Activated CD4-positive, alpha-beta T cell treated with anti-CD3 and anti-CD28 coated beads, Interleukin-2, amount 50 U/mL, for 24 hours (primary cell): ENCODE results near the gene ABCC1.
A peak's percentile ranks its signal among the peaks of the same experiment; 100 is the strongest.
"Not testable (repeated sequence)": the region's sequence is repeated elsewhere in the genome, so short reads cannot be mapped to it uniquely, and the experiment has no call there.

Experiments used
- DNase-seq, 2 donors: peaks; one replicate each; pipeline ENCODE4 v3.0.0-alpha.2; 2020; ENCODE audit warnings: low read depth in 1 of 2, low spot score in 1 of 2

ABCC1 gene

DNA sequence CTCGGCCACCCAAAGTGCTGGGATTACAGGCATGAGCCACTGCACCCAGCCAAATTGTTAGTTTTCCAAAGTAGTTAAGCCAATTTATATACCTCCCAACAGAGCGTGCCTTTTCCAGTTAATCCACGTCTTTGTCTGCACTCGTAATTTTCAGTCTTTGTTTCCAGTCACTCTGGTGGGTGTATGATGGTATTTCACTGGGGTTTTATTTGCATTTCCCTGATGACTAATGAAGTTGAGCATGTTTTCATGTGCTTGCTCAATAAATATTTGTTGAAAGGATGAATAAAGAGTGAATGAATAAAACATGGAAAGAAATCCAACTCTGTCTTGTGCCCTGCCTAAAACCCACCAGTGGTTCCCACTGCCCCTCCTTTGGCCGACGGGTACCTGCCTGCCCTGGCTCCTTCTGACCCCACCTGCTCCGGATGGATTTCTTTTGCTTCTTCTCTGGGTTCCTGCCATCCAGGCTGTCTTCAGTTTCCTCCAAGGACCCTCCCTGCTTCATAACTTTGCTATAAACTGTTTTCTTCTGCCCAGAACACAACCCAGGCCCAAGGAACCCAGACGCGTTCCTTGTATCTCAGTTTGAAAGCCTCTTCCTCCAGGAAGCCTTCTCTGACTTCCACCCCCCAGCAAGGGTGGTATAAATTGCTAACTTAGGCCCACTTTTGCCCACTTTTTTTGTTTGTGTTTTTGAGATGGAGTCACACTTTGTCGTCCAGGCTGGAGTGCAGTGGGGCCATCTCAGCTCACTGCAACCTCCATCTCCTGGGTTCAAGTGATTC is 3.0 kb upstream of the ABCC1 start:
- no peak for DNase-seq

DNA sequence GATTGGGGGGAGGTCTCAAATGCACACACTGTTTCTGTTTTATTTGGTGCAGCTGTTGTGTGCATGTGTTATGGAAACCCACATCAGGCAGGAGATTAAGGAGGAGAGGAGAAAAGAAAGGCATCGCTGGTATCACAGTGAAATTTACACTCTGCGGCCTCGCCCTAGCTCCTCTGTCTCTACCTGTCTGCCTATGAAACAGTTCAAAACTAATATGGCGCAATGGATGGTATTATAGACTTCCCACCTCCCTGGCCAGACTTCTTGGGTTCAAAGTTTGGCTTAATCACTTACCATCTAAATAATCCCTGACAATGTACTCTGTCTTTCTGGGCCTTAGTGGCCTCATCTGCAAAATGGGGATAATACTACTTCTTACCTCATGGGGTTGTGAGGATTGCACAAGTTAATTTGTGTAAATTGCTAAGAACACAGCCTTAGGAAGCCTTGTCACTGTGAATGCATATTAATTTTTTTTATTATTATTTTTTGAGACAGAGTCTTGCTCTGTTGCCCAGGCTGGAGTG is 1.4 kb upstream of the ABCC1 start:
- DNase-seq = no peak

DNA sequence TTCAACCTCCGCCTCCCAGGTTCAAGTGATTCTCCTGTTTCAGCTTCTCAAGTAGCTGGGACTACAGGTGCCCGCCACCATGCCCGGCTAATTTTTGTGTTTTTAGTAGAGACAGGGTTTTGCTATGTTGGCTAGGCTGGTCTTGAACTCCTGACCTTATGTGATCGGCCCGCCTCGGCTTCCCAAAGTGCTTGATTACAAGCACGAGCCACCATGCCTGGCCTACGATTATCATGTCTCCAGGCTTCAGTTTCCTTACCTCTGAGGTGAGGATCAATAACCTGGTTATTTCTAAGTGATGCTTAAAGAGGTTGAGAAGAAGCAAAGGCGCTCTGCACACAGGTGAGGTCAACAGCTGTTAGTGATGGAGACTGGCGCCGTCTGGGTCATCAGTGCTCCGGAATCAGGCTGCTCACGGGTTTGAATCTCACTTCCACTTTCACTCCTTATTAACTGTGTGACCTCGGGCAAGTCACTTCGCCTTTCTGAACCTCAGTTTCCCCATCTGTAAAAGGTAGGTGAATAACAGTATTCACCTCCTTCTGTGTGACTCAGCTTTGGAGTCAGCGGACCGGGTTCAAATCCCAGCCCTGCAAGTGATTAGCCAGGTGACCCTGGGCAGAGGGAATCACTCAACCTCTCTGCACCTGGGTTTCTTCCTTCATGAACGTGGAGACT is 745 bp upstream of the ABCC1 start:
- DNase-seq = no peak

DNA sequence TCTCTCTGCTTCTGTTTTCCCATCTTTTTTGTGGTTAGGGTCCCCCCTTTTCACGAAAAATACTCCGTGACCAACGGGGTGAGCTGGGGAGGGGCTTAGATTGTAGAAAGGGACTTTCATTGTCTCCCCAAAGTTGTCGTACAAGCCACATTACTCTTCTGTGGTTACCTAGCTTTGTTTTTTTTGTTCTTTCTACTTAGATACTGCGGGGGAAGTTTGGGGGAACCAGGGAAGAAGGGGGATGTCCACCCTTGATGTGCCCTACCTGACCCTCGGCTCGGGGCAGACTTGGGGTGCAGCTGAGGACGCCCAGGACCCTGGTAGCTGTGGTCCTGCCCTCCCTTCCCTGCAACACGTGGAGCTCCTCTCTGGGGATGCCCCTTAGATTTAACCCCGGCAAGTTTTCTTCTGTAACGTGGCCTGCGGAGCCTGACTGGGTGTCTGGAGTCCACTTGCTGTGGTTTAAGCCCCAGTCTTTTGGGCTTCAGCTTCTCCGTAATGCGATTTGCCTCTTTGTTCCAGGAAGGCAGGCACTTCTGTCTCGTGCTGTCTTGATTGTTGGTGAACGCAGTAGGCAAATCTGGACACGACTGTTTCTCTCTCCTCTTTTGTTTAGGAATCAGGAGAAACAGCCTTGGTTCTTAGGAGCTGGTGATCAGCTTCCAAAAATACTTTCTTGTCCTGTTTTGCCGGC is 892 bp downstream of the ABCC1 start:
- peak; percentile 8 to 24 for DNase-seq

DNA sequence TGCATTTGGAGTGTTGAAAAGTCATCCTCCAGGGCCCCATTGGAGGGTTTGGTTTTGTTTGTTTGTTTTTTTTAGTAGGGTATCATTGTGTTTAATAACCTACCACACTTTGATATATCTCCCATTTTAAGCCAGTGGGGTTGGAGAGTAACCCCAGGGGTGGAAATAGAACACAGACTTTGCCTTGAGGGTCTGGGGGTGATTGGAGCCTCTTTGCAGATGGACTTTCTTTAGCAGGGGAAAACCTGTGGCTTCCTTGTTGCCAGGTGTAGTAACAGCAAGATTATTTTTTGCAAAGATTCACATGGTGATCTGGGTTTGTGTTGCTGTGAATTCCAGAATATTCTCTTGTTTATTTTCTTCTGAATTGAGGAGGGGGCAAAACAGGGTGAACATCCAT is 1.5 kb downstream of the ABCC1 start:
- DNase-seq = no peak

DNA sequence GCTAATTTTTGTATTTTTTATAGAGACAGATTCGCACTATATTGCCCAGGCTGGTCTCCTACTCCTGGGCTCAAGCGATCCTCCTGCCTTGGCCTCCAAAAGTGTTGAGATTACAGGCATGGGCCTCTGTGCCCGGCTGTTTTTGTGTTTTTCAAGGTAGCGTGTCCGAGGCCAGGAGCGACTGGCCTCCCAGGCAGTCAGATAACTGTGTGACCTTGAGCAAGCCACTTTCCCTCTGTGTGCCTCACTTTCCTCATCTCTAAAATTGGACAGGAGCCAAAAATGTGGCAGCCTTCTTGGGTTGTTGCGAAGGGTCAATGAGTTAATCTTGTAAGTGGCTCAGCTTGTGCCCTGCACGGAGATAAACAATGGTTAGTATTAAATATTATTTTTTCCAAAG is 2.4 kb downstream of the ABCC1 start:
- DNase-seq = no peak

DNA sequence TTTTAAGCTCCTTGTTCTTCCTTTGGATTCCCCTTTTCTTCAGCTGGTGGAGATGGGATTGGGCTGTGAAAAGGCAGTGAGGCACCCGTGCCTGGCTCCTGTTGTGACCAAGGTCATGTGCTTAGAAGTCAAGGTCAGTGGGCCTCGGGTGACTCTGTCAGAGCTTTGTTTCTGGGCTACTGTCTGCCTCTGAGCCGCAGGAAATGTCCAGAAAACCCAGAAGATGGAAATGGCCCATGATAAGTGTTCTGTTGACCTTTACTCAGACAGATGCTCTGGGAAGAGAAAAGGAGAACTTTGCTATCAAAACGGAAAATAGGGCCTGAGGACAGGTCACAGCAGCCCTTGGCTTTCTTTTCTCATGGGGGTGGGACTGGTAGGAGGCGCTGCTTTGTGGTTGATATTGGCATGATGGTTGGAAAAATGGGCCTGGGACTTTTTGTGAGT is 2.9 kb downstream of the ABCC1 start:
- no peak for DNase-seq

DNA sequence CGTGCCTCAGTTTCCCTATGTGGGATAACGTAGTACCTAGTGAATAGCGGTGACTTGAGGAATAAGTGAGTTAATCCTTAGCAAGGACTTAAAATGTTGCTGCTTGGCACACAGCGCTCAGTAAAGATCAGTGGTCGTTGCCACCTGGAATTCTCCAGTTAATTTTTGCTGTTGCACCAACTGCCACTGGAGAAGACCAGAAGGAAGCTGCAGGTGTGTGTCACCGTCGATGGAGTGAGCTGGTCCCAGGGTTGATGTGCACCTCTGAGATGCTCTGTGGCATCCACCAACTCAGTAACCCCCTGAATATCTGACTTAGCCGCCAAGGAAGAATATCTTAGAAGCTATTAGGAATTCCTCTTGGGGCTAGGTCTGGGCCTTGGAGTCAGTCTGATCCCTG is 4.1 kb downstream of the ABCC1 start:
- DNase-seq = no peak

DNA sequence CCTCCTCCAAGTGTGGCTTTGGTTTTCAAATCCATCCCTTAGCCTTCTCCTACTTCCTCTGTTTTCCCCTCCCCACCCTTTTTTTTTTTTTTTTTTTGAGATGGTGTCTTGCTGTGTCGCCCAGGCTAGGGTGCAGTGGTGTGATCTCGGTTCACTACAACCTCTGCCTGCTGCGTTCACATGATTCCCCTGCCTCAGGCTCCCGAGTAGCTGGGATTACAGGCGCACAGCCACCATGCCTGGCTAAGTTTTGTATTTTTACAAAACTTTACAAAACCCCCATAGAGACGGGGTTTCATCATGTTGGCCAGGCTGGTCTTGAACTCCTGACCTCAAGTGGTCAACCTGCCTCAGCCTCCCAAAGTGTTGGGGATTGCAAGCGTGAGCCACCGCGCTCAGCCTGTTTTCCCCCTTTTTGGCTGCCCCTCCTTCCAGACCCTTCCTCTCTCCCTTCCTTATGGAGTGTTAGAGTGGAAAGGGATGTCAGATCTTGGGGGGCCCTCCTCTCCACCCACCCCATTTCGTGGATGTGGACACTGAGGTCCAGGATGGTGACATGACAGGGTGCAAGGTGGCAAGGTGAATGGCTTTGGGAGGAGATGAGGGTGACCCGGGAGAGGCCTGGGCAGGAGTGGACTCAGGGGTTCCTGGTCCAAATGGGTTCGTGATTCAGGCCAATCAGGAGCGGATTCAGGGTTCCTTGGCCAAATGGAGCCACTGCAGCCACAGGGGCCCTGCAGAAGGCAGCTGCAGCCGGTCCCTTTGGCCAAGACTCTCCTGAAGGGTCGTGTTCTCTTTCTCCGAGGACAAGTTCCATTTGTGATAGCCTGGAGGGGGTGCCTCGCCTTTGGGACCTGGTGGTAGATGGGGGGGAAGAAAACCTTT is 4.8 kb downstream of the ABCC1 start:
- no peak for DNase-seq

DNA sequence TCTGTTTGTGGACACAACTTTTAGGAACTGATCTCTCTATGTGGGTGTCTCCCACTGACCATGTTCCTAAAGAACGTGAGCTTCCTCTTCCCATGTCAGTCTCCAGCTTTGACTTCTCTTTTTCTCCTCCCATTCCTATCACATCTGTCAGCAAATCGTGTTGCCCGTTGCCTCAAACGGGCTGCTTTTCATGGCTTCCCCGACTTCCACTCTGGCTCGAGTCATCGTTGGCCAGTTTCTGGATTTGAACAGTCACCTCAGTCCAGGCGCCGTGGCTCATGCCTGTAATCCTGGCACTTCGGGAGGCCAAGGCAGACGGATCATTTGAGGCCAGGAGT is 5.4 kb downstream of the ABCC1 start:
- DNase-seq = no peak

DNA sequence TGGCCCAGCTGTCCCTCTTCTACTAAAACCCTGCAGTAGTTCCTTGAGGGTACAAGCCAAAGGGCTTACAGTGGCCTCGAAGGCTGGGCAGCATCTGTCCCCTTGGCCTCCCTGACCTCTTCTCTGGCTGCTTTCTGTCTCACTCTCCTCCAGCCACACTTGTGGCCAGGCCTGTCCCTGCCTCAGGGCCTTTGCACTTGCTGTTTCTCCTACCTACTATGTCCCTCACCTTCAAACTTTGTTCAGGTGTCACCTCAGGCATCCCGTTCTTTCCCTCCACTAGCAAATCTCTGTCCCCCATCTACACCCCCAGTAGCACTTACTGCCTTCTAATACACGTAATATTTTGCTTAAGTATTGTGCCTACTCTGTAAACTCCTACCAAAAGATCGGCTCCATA is 6.0 kb downstream of the ABCC1 start:
- DNase-seq = no peak

DNA sequence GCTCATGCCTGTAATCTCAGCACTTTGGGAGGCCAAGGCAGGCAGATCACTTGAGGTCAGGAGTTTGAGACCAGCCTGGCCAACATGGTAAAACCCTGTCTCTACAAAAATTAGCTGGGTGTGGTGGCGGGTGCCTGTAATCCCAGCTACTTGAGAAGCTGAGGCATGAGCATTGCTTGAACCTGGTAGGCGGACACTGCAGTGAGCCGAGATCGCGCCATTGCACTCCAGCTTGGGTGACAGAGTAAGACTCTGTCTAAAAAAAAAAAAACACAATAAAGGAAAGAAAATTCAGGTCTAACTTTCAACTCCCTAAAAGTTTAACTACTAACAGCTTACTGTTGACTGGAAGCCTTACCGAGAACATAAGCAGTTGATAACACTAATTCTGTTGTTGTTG is 6.7 kb downstream of the ABCC1 start:
- DNase-seq = not testable (repeated sequence)

DNA sequence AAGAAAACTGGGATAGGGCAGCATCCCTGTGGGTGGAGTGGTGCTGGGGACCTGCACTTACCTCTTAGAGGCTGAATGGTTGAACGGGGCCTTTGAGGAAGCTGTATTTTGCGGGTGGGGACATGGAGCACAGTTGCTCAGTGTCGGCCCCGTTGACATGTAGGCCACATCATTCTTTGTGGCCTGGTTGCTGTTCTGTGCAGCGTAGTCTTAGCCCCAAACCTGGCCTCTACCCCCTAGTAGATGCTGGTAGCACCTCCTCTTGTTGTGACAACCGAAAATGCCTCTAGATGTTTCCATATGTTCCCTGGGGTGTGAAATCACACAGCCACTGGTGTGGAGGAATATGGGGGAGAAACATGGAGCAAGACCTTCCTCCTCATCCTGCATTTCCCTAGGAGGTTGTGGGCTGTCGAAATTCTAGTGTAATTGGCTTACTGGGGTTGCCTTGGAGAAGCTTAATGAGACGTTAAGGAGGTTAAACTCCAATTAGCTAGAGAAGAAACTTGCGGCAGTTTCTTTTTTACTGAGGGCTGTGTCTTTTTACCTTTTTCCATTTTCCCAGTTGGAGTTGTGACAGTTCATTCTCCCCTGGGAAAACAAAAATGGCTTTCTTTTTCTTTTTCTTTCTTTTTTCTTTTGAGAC is 9.4 kb downstream of the ABCC1 start:
- DNase-seq = no peak

DNA sequence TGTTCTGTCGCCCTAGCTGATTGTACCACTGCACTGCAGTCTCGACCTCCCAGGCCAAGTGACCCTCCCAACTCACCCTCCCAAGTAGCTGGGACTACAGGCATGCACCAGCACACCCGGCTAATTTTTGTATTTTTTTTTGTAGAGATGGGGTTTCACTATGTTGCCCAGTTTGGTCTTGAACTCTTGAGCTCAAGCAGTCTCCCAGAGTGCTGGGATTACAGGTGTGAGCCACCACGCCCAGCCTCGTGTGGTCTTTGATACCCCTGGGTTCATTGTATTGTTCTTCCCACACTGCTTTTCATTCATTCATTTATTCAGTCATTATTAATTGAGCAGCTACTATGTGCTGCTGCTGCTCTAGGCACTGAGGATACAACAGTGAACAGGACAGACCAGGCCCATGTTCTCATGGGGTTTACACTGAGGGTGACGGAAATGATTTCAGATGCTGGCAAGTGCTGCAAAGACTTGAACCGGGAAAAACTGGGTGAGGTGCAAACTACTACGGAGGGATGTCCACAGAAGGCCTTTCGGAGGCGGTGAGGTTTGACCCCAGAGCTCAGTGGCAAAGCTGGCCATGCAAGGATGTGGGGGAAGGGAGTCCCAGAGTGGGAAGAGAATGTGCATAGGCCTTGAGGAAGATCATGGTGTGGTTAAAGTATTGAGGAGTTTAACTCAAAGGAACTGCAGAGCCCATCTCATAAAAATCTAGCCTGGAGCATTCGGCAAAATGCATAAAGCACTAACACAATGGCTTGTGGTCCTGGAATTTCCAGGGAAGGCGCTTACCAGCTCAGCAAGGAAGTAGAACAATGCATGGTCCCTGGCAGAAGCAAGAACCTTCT is 10.9 kb downstream of the ABCC1 start:
- DNase-seq = no peak

DNA sequence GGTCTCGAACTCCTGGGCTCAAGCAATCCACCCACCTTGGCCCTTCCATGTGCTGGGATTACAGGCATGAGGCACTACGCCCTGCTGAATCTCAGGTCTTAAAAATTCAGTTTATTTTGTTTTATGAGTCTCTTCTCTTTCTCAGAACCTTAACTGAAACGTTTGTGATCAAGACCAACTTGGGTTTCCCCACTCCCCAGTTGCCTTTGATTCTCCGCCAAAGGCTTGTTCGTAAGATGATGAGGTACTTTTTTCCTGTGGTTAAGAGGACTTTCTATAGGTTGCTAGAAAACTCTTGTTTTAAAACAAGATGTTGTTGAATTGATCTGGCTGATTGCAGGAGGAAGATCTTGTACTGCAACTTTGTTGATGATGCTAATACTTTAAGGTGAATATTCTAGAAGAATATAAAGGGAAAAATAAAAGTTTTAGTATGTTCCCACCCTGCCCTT is 11.7 kb downstream of the ABCC1 start:
- peak; percentile 26 to 76 for DNase-seq

DNA sequence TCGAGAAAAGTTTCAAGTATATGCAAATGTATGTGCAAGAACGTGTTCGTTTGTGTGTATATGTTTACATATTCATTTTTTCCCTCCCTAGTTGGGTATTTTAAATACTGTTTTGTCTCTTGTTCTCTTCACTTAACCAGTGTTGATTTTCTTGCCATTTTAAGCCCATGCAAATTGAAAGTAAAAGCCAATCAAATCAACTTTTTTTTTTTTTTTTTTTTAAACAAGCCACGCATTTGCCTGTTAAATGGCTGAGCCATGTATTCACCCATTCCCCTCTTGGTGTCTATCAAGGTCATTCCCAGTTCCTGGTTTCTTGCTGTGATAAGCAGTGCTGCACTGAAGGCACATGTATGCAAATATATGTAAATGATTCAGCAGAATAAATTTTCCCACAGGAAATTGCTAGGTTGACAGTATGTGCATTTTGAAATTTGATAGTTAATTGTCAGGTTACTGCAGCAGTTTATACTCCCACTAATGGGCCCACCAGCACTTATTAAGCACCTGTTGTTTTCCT is 12.2 kb downstream of the ABCC1 start:
- DNase-seq = no peak

DNA sequence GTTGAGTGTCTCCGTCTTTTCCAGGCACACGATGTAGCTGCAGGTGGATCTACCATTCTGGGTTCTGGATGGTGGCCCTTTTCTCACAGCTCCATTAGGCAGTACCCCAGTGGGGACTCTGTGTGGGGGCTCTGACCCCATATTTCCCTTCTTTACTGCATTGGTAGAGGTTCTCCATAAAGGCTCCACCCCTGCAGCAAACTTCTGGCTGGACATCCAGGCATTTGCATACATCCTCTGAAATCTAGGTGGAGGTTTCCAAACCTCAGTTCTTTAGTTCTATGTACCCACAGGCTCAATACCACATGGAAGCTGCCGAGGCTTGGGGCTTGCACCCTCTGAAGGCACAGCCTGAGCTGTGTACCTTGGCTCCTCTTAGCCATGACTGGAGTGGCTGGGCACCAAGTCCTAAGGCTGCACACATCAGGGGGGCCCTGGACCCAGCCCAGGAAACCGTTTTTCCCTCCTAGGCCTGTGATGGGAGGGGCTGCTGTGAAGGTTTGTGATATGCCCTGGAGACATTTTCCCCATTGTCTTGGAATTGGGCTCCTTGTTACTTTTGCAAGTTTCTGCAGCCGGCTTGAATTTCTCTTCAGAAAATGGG is 14.0 kb downstream of the ABCC1 start:
- no peak for DNase-seq

DNA sequence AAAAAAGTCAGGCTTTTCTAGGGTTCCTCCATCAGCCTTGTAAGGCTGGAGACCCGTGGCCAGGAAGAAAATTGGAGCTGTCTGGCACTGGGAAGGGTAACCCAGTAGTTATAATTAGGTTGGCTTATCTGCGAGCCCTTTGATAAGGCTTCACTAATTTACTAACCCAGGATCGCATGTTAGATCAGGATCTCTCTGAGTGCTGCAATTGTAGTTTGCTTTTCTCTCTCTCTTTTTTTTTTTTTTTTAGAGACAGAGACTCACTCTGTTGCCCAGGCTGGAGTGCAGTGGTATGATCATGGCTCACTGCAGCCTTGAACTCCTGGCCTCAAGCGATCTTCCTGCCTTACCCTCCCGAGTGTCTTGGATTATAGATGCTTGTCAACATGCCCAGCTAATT is 17.0 kb downstream of the ABCC1 start:
- DNase-seq = no peak
